Testis (tissue), 3 donors: ENCODE results near the gene MRPL53. TPM values are rescaled to one million over a fixed set of nuclear protein-coding genes. Genes with fewer than 3 reads are reported as not detected.

Source experiments
- DNase-seq: peaks from one replicate; pipeline ENCODE4 v3.0.0-alpha.2; 2019
- H3K27ac ChIP-seq, 2 donors: fragments of 200-600 bp; sonication (generic); one replicate each; pipeline ENCODE4 v1.5.1; 2019
- H3K27me3 ChIP-seq: fragments of 200-600 bp; sonication (generic); one replicate; pipeline ENCODE4 v1.5.1; 2019
- H3K36me3 ChIP-seq: fragments of 200-600 bp; sonication (generic); one replicate; pipeline ENCODE4 v1.5.1; 2017; ENCODE audit warnings: low read depth; ENCODE audit errors: missing control alignments
- H3K4me1 ChIP-seq: fragments of 200-600 bp; sonication (generic); one replicate; pipeline ENCODE4 v1.5.1; 2019
- H3K4me3 ChIP-seq, 2 donors: fragments of 200-600 bp; sonication (generic); one replicate each; pipeline ENCODE4 v1.5.1; 2017 to 2019
- H3K9me3 ChIP-seq: fragments of 200-600 bp; sonication (generic); one replicate; pipeline ENCODE4 v1.5.1; 2017
- CTCF ChIP-seq, 3 experiments: fragments of 450-650 bp in 2 of 3; fragments of 200-600 bp in 1 of 3; sonication (generic) in 1 of 3; IDR thresholded peaks; one replicate each; pipeline ENCODE4 v1.5.1; 2016 to 2019; ENCODE audit warnings: antibody characterized with exemption in 3 of 3, mild to moderate bottlenecking in 2 of 3, moderate library complexity in 1 of 3
- POLR2A ChIP-seq: fragments of 450-650 bp; IDR thresholded peaks from one replicate; pipeline ENCODE4 v1.6.1; 2017; ENCODE audit warnings: antibody characterized with exemption, mild to moderate bottlenecking, moderate library complexity
- WGBS, 2 donors: methylation state at CpG; one replicate each; pipeline ENCODE4 v1.1.5; 2018; 5-methylcytosine and 5-hydroxymethylcytosine counted together
- intact Hi-C: fragments of 100-400 bp; cut with DNase I; formaldehyde crosslinking; loops from one replicate; pipeline ENCODE4 v1.15.1; 2023; ENCODE audit warnings: low total_unique reads
- polyA plus RNA-seq: library from polyadenylated mRNA; stranded (reverse); fragments of 350-450 nt; fragmentation: Illumina TruSeq; extraction: RNeasy Lipid Tissue Mini Kit (QIAGEN cat#74804); gene quantifications from one replicate; pipeline ENCODE4 v1.2.3, GENCODE V29; 2014; ENCODE audit warnings: low read depth, low replicate concordance; ENCODE audit not compliant: insufficient read depth
- total RNA-seq, 2 donors: library from RNA; depleted of rRNA; stranded (reverse); fragments of >200 nt; gene quantifications; one replicate each; pipeline ENCODE4 v1.2.3, GENCODE V29; 2016

Gene MRPL53
- total and polyA plus RNA-seq, 3 donors from 2014 or later = 23.6 to 64.8 (median 46.0) TPM

- TF ChIP-seq CTCF (IDR thresholded peaks at IDR 0.05) (no peak), POLR2A (peak; percentile 85)
- Histone ChIP-seq H3K27ac (peak overlapping the region; percentile 93 to 99), H3K9me3 (no peaks in the 10 kb centered on the region), H3K36me3 (no peaks in the 10 kb centered on the region), H3K4me1 (peaks cover 24% of the 10 kb centered on the region), H3K4me3 (peak overlapping the region; percentile 68 to 75), H3K27me3 (no peaks in the 10 kb centered on the region)
- intact Hi-C loops = no loop called here
- peak; percentile 76 for DNase-seq
- 0 to 1% methylated on average over 27 to 41 of the region's 46 CpGs for WGBS, 2 donors
These were observed 14.8 kb downstream of the MRPL53 start for GRCh38 chr2:74457549-74458131.

GRCh38 chr2:74457129-74457548 is 15.3 kb downstream of the MRPL53 start:
- whole genome bisulfite sequencing, 2 donors = 0 to 1% methylated on average over 25 to 27 of the region's 27 CpGs
- Histone ChIP-seq H3K9me3 (no peaks in the 10 kb centered on the region), H3K27ac (peak overlapping the region; percentile 93 to 99), H3K36me3 (no peaks in the 10 kb centered on the region), H3K4me3 (peak overlapping the region; percentile 68 to 75), H3K27me3 (no peaks in the 10 kb centered on the region), H3K4me1 (peaks cover 24% of the 10 kb centered on the region)
- peak; percentile 32 for DNase-seq
- TF ChIP-seq CTCF (IDR thresholded peaks at IDR 0.05) = no peak
- no peak for TF ChIP-seq POLR2A
- intact Hi-C loops = no loop called here

- H3K4me1 ChIP-seq = peaks cover 24% of the 10 kb centered on the region
- TF ChIP-seq CTCF (IDR thresholded peaks at IDR 0.05) (peak in 1 of 3 experiments; percentile 3), POLR2A (no peak)
- no peaks in the 10 kb centered on the region for H3K36me3 ChIP-seq
- peak; percentile 97 for DNase-seq
- H3K27me3 ChIP-seq = no peaks in the 10 kb centered on the region
- H3K4me3 ChIP-seq = peak within 1 kb of the TSS; percentile 58 to 72
- no peaks in the 10 kb centered on the region for H3K9me3 ChIP-seq
- H3K27ac ChIP-seq = peak within 1 kb of the TSS in 1 of 2 donors; percentile 54
- WGBS, 2 donors = 0 to 1% methylated on average over 26 to 40 of the region's 40 CpGs
- intact Hi-C loops = no loop called here
These were observed 17.6 kb downstream of the MRPL53 start, which contains the start of gene INO80B for GRCh38 chr2:74454654-74455511. Gene INO80B, plus strand, starts transcription at chr2:74455087. Its CDS starts 30 bp downstream, at chr2:74455117.

GRCh38 chr2:74450570-74451190 is 21.8 kb downstream of the MRPL53 start:
- intact Hi-C loops = no loop called here
- Histone ChIP-seq H3K36me3 (no peaks in the 10 kb centered on the region), H3K9me3 (no peaks in the 10 kb centered on the region), H3K27me3 (no peaks in the 10 kb centered on the region), H3K4me3 (no peak overlapping the region), H3K4me1 (peaks cover 6% of the 10 kb centered on the region), H3K27ac (no peak overlapping the region)
- WGBS, 2 donors = 72 to 85% methylated on average over 3 of the region's 3 CpGs
- no peak for DNase-seq
- TF ChIP-seq POLR2A (no peak), CTCF (IDR thresholded peaks at IDR 0.05) (no peak)
